Activated CD8-positive, alpha-beta memory T cell treated with anti-CD3 and anti-CD28 coated beads for 36 hours (primary cell): ENCODE data around the gene ASTL. TPM values are rescaled to one million over a fixed set of nuclear protein-coding genes. Genes with fewer than 3 reads are reported as not detected.

ENCODE experiments used
- CTCF ChIA-PET: fragments of 350-600 bp; sonication (Branson Sonifier 250); formaldehyde crosslinking; loops from one replicate; lab custom pipeline; 2021; ENCODE audit warnings: antibody characterized with exemption; lab: Charles Lee
- POLR2A ChIA-PET: fragments of 350-600 bp; sonication (Branson Sonifier 250); formaldehyde crosslinking; loops from one replicate; lab custom pipeline; 2021; ENCODE audit warnings: antibody characterized with exemption; lab: Charles Lee
- total RNA-seq, 2 experiments: library from RNA; stranded (reverse); gene quantifications; one replicate each; pipeline ENCODE4 v1.2.3, GENCODE V29; 2021

Gene ASTL
- total RNA-seq, 2 experiments from 2014 or later, result 18.1 to 19.3 TPM

DNA sequence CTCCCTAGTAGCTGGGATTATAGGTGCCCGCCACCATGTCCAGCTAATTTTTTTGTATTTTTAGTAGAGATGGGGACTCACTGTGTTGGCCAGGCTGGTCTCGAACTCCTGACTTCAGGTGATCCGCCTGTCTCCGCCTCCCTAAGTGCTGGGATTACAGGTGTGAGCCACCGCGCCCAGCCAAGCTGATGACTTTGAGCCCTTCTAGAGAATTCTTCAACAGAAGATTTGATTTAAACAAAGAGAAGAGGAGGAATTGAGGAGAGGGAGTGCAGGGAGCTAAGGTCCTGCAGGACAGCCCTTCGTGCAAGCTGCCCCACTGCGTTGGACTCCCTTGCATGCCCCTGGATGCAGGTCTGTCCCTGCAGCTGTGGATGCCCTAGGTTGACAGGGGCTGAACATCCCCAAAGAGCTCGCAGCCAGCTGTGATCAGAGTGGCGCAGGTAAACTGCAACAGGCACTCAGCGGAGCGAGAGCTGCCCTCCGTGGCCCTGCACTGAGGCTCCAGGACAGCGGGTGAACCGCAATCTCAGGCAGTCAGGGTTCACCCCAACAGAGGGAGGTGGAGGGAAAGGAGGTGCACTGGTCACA is 35.6 kb downstream of the ASTL start:
- ChIA-PET POLR2A (no interaction called here), CTCF (interaction anchor here (1.2 to 2.2 kb wide), 2 partner anchors 10 to 14 kb away, joined by 4 to 9 read pairs; partner anchors contain the start of gene ADRA2B)

- POLR2A ChIA-PET, result no interaction called here
- CTCF ChIA-PET, result interaction anchor here (1.3 kb wide), 1 partner anchor 16 kb away, joined by 3 read pairs; no protein-coding TSS in a partner anchor
Observed at GRCh38 chr2:96100893-96101304, 37.4 kb downstream of the ASTL start.

DNA sequence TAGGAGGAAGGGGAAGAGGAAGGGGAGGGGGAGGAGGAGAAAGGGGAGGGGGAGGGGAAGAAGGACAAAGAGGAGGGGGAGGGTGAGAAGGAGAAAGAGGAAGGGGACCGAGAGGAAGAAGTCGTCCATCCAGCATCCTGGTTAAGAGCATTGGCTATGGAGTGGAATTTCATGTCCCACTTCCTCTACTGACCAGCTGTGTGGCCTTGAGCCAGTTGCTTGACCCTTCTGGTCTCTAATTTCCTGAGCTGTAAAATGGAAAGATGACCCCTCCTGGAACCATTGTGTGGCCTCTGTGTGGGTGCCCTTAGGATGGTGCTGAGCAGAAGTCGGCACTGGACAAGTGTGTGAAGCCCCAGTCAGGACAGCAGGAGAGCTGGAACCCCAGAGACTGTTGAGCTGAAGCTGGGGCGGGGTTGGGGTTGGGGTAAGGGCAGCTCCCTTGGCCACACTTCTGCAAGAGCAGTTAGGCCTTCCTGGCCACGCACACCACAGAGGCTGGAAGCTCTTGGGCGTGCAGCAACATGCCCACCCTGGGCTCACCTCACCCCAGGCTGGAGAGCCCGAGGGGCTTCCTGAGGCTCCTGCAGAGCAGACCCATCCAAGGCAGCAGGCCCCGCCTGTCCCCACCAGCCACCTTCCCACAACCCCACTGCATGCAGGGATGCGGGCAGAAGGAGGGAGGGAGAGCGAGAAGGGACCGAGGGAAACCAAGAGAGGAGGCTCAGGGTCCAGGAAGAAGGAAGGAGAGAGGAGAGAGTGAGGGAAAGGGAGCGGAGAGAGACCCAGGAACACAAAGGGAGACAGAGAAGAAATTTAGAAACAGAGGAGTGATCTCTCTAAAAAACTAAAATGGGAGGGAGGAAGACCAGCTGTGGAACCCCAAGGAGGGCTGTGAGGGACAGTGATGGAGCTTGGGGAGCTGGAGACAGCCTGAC is 38.2 kb downstream of the ASTL start:
- POLR2A ChIA-PET, result no interaction called here
- CTCF ChIA-PET, result interaction anchor here (1.3 kb wide), 1 partner anchor 17 kb away, joined by 3 read pairs; no protein-coding TSS in a partner anchor

GRCh38 chr2:96098900-96099590 is 39.3 kb downstream of the ASTL start:
- ChIA-PET POLR2A (no interaction called here), CTCF (no interaction called here)

GRCh38 chr2:96097951-96098823 is 40.1 kb downstream of the ASTL start:
- POLR2A ChIA-PET, result no interaction called here
- CTCF ChIA-PET, result no interaction called here

DNA sequence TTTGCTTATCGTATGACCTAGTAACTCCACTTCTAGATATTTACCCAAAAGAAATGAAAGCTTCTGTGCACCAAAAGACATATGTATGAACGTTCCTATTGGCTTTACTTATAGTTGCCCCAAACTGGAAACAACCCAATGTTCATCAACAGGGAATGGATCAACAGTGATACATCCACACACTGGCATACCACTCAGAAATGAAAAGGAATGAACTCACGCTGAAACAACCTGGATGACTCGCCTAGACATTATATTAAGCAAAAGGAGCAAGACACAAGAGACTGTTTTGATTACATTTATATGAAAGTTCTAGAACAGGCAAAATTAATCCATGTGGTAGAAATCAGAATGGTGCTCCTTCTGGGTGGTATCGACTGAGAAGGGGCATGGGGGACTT is 40.9 kb downstream of the ASTL start:
- POLR2A ChIA-PET, result no interaction called here
- CTCF ChIA-PET, result no interaction called here

GRCh38 chr2:96095116-96095636 is 43.1 kb downstream of the ASTL start:
- POLR2A ChIA-PET, result no interaction called here
- CTCF ChIA-PET, result no interaction called here

GRCh38 chr2:96093528-96093927 is 44.8 kb downstream of the ASTL start:
- ChIA-PET POLR2A (no interaction called here), CTCF (interaction anchor here (0.9 to 1.4 kb wide), 3 partner anchors 23 to 71 kb away, joined by 3 to 4 read pairs (median 3); no protein-coding TSS in a partner anchor)

- CTCF ChIA-PET, result interaction anchor here (0.9 to 1.4 kb wide), 3 partner anchors 24 to 70 kb away, joined by 3 to 4 read pairs (median 3); no protein-coding TSS in a partner anchor
- POLR2A ChIA-PET, result no interaction called here
Observed at GRCh38 chr2:96092951-96093350, 45.4 kb downstream of the ASTL start.

DNA sequence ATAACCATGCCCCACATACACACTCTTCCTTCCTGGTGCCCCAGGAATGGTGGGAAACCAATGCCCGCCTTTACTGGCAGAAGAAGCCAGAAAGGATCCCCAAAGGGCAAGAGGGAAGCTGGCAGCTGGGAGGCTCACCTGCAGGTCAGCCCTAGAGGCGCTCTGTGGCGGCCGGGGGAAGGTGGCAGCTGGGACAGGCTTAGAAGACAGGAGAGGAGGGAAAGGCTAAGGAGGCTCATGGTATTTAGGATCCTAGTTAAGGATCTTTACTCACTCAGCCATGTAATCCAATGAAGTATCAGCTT is 45.8 kb downstream of the ASTL start:
- CTCF ChIA-PET, result interaction anchor here (0.9 to 1.3 kb wide), 3 partner anchors 24 to 70 kb away, joined by 3 to 4 read pairs (median 3); partner anchors contain the start of gene ADRA2B
- POLR2A ChIA-PET, result no interaction called here

DNA sequence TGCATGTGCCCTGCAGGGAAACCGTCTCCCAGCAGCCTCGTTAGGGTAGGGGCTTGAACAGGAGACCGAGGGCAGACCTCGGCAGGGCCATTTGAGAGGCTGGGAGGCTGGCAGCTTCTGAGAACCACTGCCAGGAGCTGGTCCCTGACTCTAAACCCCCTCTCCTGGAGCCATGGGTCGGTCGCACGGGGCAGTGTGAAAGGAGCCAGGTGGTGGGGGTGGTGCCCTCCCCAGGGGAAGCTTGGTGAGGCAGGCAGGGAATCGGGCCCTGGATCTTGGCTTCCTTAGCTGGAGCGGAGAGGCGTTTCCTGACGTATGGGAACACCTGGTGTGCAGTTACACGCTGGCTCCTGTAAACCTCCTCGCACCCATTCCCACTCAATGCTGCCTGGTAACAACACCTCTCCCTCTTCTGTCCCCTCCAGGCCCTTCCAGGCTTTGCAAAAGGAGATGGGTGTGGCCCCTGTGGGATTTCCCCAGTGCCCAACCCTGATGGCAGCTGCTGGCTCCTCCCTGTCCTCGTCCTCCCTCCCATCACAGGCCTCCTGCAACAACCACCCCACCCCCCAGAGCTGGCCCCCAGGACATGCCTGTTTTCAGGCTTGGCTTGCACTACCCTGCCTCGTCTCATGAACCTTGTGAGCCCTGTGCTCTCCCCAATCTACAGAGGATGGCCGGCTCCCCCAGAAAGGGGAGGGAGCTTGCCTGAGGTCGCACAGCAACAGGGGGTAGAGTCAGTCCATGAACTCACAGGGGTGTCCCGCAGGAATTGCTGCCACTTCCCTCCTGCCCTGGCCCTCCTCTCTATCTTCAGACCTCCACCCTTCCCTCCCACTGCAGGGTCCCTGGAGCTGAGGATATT is 46.4 kb downstream of the ASTL start:
- CTCF ChIA-PET, result interaction anchor here (1.0 to 1.3 kb wide), 2 partner anchors 25 to 69 kb away, joined by 3 to 4 read pairs; partner anchors contain the start of gene ADRA2B
- POLR2A ChIA-PET, result no interaction called here

GRCh38 chr2:96091141-96091710 is 47.1 kb downstream of the ASTL start:
- POLR2A ChIA-PET, result no interaction called here
- CTCF ChIA-PET, result interaction anchor here (1.3 kb wide), 1 partner anchor 26 kb away, joined by 4 read pairs; the partner anchor contains the start of gene ADRA2B

- CTCF ChIA-PET, result no interaction called here
Observed at GRCh38 chr2:96090196-96090926, 47.9 kb downstream of the ASTL start.

GRCh38 chr2:96089356-96090195 is 48.7 kb downstream of the ASTL start:
- CTCF ChIA-PET, result interaction anchor here (0.5 kb wide), 1 partner anchor 167 kb away, joined by 3 read pairs; no protein-coding TSS in a partner anchor
- POLR2A ChIA-PET, result no interaction called here

More at GRCh38 chr2:96090196-96090926, 47.9 kb downstream of the ASTL start:
- POLR2A ChIA-PET, result no interaction called here
